Natural killer cell (primary cell): ENCODE results near the gene LIN7B. TPM values are rescaled to one million over a fixed set of nuclear protein-coding genes. Genes with fewer than 3 reads are reported as not detected.
A peak's percentile ranks its signal among the peaks of the same experiment; 100 is the strongest.

Experiments used
- ATAC-seq, 3 donors: fragments of 150-1000 bp in 2 of 3; fragments of 200-7000 bp in 1 of 3; cut with Tn5 transposase; 1 replicate in 1 of 3; 2 replicates in 2 of 3; pipeline ENCODE4 v1.10.0; 2021; ENCODE audit warnings: mild to moderate bottlenecking in 2 of 3, moderate library complexity in 2 of 3
- DNase-seq, 2 donors: peaks; one replicate each; pipeline versions ENCODE4 v3.0.0 to v3.0.0-alpha.2; 2013 to 2021; ENCODE audit warnings: mixed read lengths in 1 of 2
- H3K27ac ChIP-seq: one replicate; pipeline ENCODE4 v1.5.1; 2013; ENCODE audit warnings: mild to moderate bottlenecking, low read length
- H3K27me3 ChIP-seq: one replicate; pipeline ENCODE4 v1.6.1; 2013; ENCODE audit warnings: low read length; ENCODE audit not compliant: control insufficient read depth, insufficient read depth
- H3K36me3 ChIP-seq: one replicate; pipeline ENCODE4 v1.6.1; 2013; ENCODE audit warnings: low read length; ENCODE audit not compliant: control insufficient read depth, insufficient read depth
- H3K4me1 ChIP-seq: one replicate; pipeline ENCODE4 v1.6.1; 2013; ENCODE audit warnings: low read length; ENCODE audit not compliant: control insufficient read depth, insufficient read depth
- H3K4me3 ChIP-seq: one replicate; pipeline ENCODE4 v1.5.1; 2013; ENCODE audit warnings: low read length
- H3K9me3 ChIP-seq: one replicate; pipeline ENCODE4 v1.6.1; 2013; ENCODE audit warnings: low read length; ENCODE audit not compliant: control insufficient read depth, insufficient read depth
- H3K27ac Mint-ChIP-seq, 2 donors: one replicate each; pipeline ENCODE4 v1.8.0; 2022; ENCODE audit warnings: mild to moderate bottlenecking in 2 of 2, mixed read lengths in 2 of 2, moderate library complexity in 1 of 2
- H3K27me3 Mint-ChIP-seq, 2 donors: one replicate each; pipeline ENCODE4 v1.8.0; 2022; ENCODE audit warnings: low read depth in 2 of 2, mixed read lengths in 2 of 2
- H3K36me3 Mint-ChIP-seq: one replicate; pipeline ENCODE4 v1.8.0; 2022; ENCODE audit warnings: mixed read lengths
- H3K4me1 Mint-ChIP-seq, 2 donors: one replicate each; pipeline ENCODE4 v1.8.0; 2022; ENCODE audit warnings: mixed read lengths in 2 of 2
- H3K4me3 Mint-ChIP-seq: one replicate; pipeline ENCODE4 v1.8.0; 2022; ENCODE audit warnings: mild to moderate bottlenecking, moderate library complexity, mixed read lengths
- H3K9me3 Mint-ChIP-seq, 2 donors: one replicate each; pipeline ENCODE4 v1.8.0; 2022; ENCODE audit warnings: mixed read lengths in 2 of 2
- CTCF ChIP-seq: fragments of 200-600 bp; IDR thresholded peaks from one replicate; pipeline ENCODE4 v1.8.0; 2022; ENCODE audit warnings: antibody characterized with exemption
- WGBS: methylation state at CpG from one replicate; pipeline ENCODE4 v1.1.7; 2013; ENCODE audit warnings: missing lambda C conversion rate; ENCODE audit not compliant: insufficient coverage; 5-methylcytosine and 5-hydroxymethylcytosine counted together
- intact Hi-C: fragments of 100-400 bp; cut with micrococcal nuclease; formaldehyde crosslinking; loops from one replicate; pipeline ENCODE4 v1.14.2; 2022
- total RNA-seq, 4 donors: library from RNA; stranded (reverse); fragments of 120-200 nt in 1 of 4; gene quantifications; one replicate each; pipeline versions ENCODE4 v1.2.3 to v1.2.4, GENCODE V29; 2013 to 2022

Gene LIN7B
- total RNA-seq, 3 donors from 2014 or later (not counting 1 experiment from before 2014, with no cell fraction given) = 6.2 to 8.8 (median 6.5) TPM

GRCh38 chr19:49111218-49111998, 2.8 kb upstream of the LIN7B start:
- intact Hi-C loops = no loop called here

GRCh38 chr19:49114630-49115363, 627 bp downstream of the LIN7B start:
- ATAC-seq (no peak), DNase-seq (peak in 1 of 2 donors; percentile 68)
- Histone ChIP-seq H3K9me3 (no peaks in the 10 kb centered on the region), H3K4me3 (peak overlapping the region; percentile 53), H3K4me1 (peaks cover 32% of the 10 kb centered on the region), H3K27me3 (no peaks in the 10 kb centered on the region), H3K36me3 (no peaks in the 10 kb centered on the region), H3K27ac (no peak overlapping the region)
- Mint-ChIP-seq H3K4me1 (peaks cover 24 to 47% of the 10 kb centered on the region in 2 donors), H3K9me3 (no peaks in the 10 kb centered on the region), H3K36me3 (no peaks in the 10 kb centered on the region), H3K27ac (no peak overlapping the region), H3K27me3 (no peaks in the 10 kb centered on the region), H3K4me3 (peak overlapping the region; percentile 89)
- WGBS = 13% methylated on average over 68 of the region's 68 CpGs
- TF ChIP-seq CTCF = no peak
- intact Hi-C loops = no loop called here

More at GRCh38 chr19:49111218-49111998, 2.8 kb upstream of the LIN7B start:
- Histone ChIP-seq H3K4me3 (no peak overlapping the region), H3K27ac (no peak overlapping the region), H3K9me3 (no peaks in the 10 kb centered on the region), H3K27me3 (no peaks in the 10 kb centered on the region), H3K36me3 (peaks cover 14% of the 10 kb centered on the region), H3K4me1 (peaks cover 17% of the 10 kb centered on the region)
- TF ChIP-seq CTCF = no peak
- Mint-ChIP-seq H3K36me3 (peaks cover 11% of the 10 kb centered on the region), H3K27ac (no peak overlapping the region), H3K4me1 (peaks cover 20 to 34% of the 10 kb centered on the region in 2 donors), H3K4me3 (no peak overlapping the region), H3K27me3 (no peaks in the 10 kb centered on the region), H3K9me3 (no peaks in the 10 kb centered on the region)
- no peak for DNase-seq
- 94% methylated on average over 10 of the region's 11 CpGs for WGBS
- ATAC-seq = no peak

- ATAC-seq (no peak), DNase-seq (no peak)
- no peak overlapping the region for H3K4me3 ChIP-seq
- H3K4me1 ChIP-seq = peaks cover 39% of the 10 kb centered on the region
- Mint-ChIP-seq H3K4me1 (peaks cover 24 to 60% of the 10 kb centered on the region in 2 donors), H3K4me3 (peak overlapping the region; percentile 89), H3K27me3 (peaks cover 0 to 8% of the 10 kb centered on the region in 2 donors), H3K9me3 (no peaks in the 10 kb centered on the region), H3K27ac (peak overlapping the region; percentile 93 to 96), H3K36me3 (no peaks in the 10 kb centered on the region)
- no peaks in the 10 kb centered on the region for H3K9me3 ChIP-seq
- 56% methylated on average over 1 of the region's 1 CpG for WGBS
- no peaks in the 10 kb centered on the region for H3K36me3 ChIP-seq
- intact Hi-C loops = no loop called here
- no peak for TF ChIP-seq CTCF
- no peaks in the 10 kb centered on the region for H3K27me3 ChIP-seq
- no peak overlapping the region for H3K27ac ChIP-seq
These were observed 2.4 kb downstream of the LIN7B start for GRCh38 chr19:49116544-49116943.
